ENCODE measurements around the gene SLCO3A1. TPM values are rescaled to one million over a fixed set of nuclear protein-coding genes. Genes with fewer than 3 reads are reported as not detected.

Gene SLCO3A1
- total and polyA plus RNA-seq, 2 donors (not counting 1 experiment from before 2014, with no cell fraction given) = 8.1 to 16.8 TPM

- TF ChIP-seq EZH2 (IDR thresholded peaks at IDR 0.05; ENCODE audit: low read length, missing control alignments) = no peak
- no peak for TF ChIP-seq CTCF (conservative IDR thresholded peaks at IDR 0.05 in 1 of 2, IDR thresholded peaks at IDR 0.05 in 1 of 2; ENCODE audit: low read depth in 1 of 2, low read length in 2 of 2)
- H3K9ac ChIP-seq (ENCODE audit: insufficient read depth, low read length) = no peak overlapping the region
- no peak for DNase-seq (ENCODE audit: low read depth in 2 of 2)
These were observed 27.1 kb upstream of the SLCO3A1 start for GRCh38 chr15:91826443-91826842.

GRCh38 chr15:91833056-91833455 lies 20.5 kb upstream of the SLCO3A1 start:
- Histone ChIP-seq H3K36me3 (ENCODE audit: control insufficient read depth, insufficient read depth, low read length) (no peaks in the 10 kb centered on the region), H3K27ac (ENCODE audit: insufficient read depth, low read length) (no peak overlapping the region), H3K4me2 (ENCODE audit: extremely low read depth, insufficient read depth, low read length) (no peak overlapping the region), H3K9me3 (ENCODE audit: control insufficient read depth, insufficient read depth, low read depth, low read length) (no peaks in the 10 kb centered on the region), H3K4me1 (ENCODE audit: control insufficient read depth, extremely low read depth, insufficient read depth, low read length) (no peaks in the 10 kb centered on the region), H3K79me2 (ENCODE audit: control insufficient read depth, insufficient read depth, low read length) (no peaks in the 10 kb centered on the region), H2AFZ (ENCODE audit: low read length) (no peak overlapping the region), H4K20me1 (ENCODE audit: control insufficient read depth, extremely low read depth, insufficient read depth, low read length) (no peaks in the 10 kb centered on the region), H3K4me3 (replicated peaks in 1 of 4; ENCODE audit: control extremely low read depth in 1 of 4, insufficient read depth in 1 of 4, low read depth in 3 of 4, low read length in 4 of 4) (no peak overlapping the region), H3K9ac (ENCODE audit: insufficient read depth, low read length) (no peak overlapping the region), H3K27me3 (ENCODE audit: control insufficient read depth, insufficient read depth, low read length) (no peaks in the 10 kb centered on the region)
- no peak for DNase-seq (ENCODE audit: low read depth in 2 of 2)
- TF ChIP-seq CTCF (conservative IDR thresholded peaks at IDR 0.05 in 1 of 2, IDR thresholded peaks at IDR 0.05 in 1 of 2; ENCODE audit: low read depth in 1 of 2, low read length in 2 of 2) (no peak), EZH2 (IDR thresholded peaks at IDR 0.05; ENCODE audit: low read length, missing control alignments) (no peak)

More at GRCh38 chr15:91826443-91826842, 27.1 kb upstream of the SLCO3A1 start:
- H3K27me3 ChIP-seq (ENCODE audit: control insufficient read depth, insufficient read depth, low read length) = no peaks in the 10 kb centered on the region
- H3K36me3 ChIP-seq (ENCODE audit: control insufficient read depth, insufficient read depth, low read length) = no peaks in the 10 kb centered on the region
- H4K20me1 ChIP-seq (ENCODE audit: control insufficient read depth, extremely low read depth, insufficient read depth, low read length) = no peaks in the 10 kb centered on the region
- no peak overlapping the region for H3K4me2 ChIP-seq (ENCODE audit: extremely low read depth, insufficient read depth, low read length)
- H3K9me3 ChIP-seq (ENCODE audit: control insufficient read depth, insufficient read depth, low read depth, low read length) = no peaks in the 10 kb centered on the region
- no peak overlapping the region for H3K27ac ChIP-seq (ENCODE audit: insufficient read depth, low read length)
- H3K79me2 ChIP-seq (ENCODE audit: control insufficient read depth, insufficient read depth, low read length) = no peaks in the 10 kb centered on the region
- H3K4me1 ChIP-seq (ENCODE audit: control insufficient read depth, extremely low read depth, insufficient read depth, low read length) = no peaks in the 10 kb centered on the region
- no peak overlapping the region for H2AFZ ChIP-seq (ENCODE audit: low read length)
- H3K4me3 ChIP-seq (replicated peaks in 1 of 4; ENCODE audit: control extremely low read depth in 1 of 4, insufficient read depth in 1 of 4, low read depth in 3 of 4, low read length in 4 of 4) = no peak overlapping the region

- no peaks in the 10 kb centered on the region for H3K79me2 ChIP-seq (ENCODE audit: control insufficient read depth, insufficient read depth, low read length)
- no peaks in the 10 kb centered on the region for H3K36me3 ChIP-seq (ENCODE audit: control insufficient read depth, insufficient read depth, low read length)
- DNase-seq (ENCODE audit: low read depth in 2 of 2) = no peak
- no peak for TF ChIP-seq EZH2 (IDR thresholded peaks at IDR 0.05; ENCODE audit: low read length, missing control alignments)
- TF ChIP-seq CTCF (conservative IDR thresholded peaks at IDR 0.05 in 1 of 2, IDR thresholded peaks at IDR 0.05 in 1 of 2; ENCODE audit: low read depth in 1 of 2, low read length in 2 of 2) = no peak
- H3K9ac ChIP-seq (ENCODE audit: insufficient read depth, low read length) = no peak overlapping the region
- H3K27ac ChIP-seq (ENCODE audit: insufficient read depth, low read length) = no peak overlapping the region
- no peaks in the 10 kb centered on the region for H3K9me3 ChIP-seq (ENCODE audit: control insufficient read depth, insufficient read depth, low read depth, low read length)
- no peak overlapping the region for H3K4me3 ChIP-seq (replicated peaks in 1 of 4; ENCODE audit: control extremely low read depth in 1 of 4, insufficient read depth in 1 of 4, low read depth in 3 of 4, low read length in 4 of 4)
- H4K20me1 ChIP-seq (ENCODE audit: control insufficient read depth, extremely low read depth, insufficient read depth, low read length) = no peaks in the 10 kb centered on the region
- H3K4me1 ChIP-seq (ENCODE audit: control insufficient read depth, extremely low read depth, insufficient read depth, low read length) = no peaks in the 10 kb centered on the region
- no peak overlapping the region for H2AFZ ChIP-seq (ENCODE audit: low read length)
- H3K27me3 ChIP-seq (ENCODE audit: control insufficient read depth, insufficient read depth, low read length) = no peaks in the 10 kb centered on the region
- H3K4me2 ChIP-seq (ENCODE audit: extremely low read depth, insufficient read depth, low read length) = no peak overlapping the region
These were observed 13.6 kb upstream of the SLCO3A1 start for GRCh38 chr15:91839867-91840266.
